H9 (cell line): ENCODE results near the gene CCDC91. TPM values are rescaled to one million over a fixed set of nuclear protein-coding genes. Genes with fewer than 3 reads are reported as not detected.

Experiments
- DNase-seq: peaks from one replicate; pipeline ENCODE4 v3.0.0-alpha.2; 2017
- H2AFZ ChIP-seq: one replicate; pipeline ENCODE4 v1.6.1; 2013; ENCODE audit warnings: mild to moderate bottlenecking, low read length, control low read depth, moderate library complexity
- H2AK5ac ChIP-seq: 2 replicates; pipeline ENCODE4 v1.6.1; 2013; ENCODE audit warnings: low read length, control low read depth, mixed read lengths; ENCODE audit not compliant: insufficient read length
- H2BK120ac ChIP-seq: one replicate; pipeline ENCODE4 v1.6.1; 2013; ENCODE audit warnings: low read depth, mild to moderate bottlenecking, low read length, control low read depth, inconsistent platforms; ENCODE audit not compliant: poor library complexity, severe bottlenecking
- H2BK12ac ChIP-seq: 2 replicates; pipeline ENCODE4 v1.6.1; 2013; ENCODE audit warnings: low read length, control low read depth, mixed read lengths, low read depth; ENCODE audit not compliant: insufficient read length
- H2BK15ac ChIP-seq: 2 replicates; pipeline ENCODE4 v1.6.1; 2013; ENCODE audit warnings: low read depth, low read length, control low read depth
- H2BK20ac ChIP-seq: one replicate; pipeline ENCODE4 v1.6.1; 2013; ENCODE audit warnings: low read depth, mild to moderate bottlenecking, low read length, control low read depth, inconsistent platforms; ENCODE audit not compliant: poor library complexity, severe bottlenecking
- H2BK5ac ChIP-seq: 2 replicates; pipeline ENCODE4 v1.6.1; 2013; ENCODE audit warnings: low read length, control low read depth, mixed read lengths; ENCODE audit not compliant: insufficient read length
- H3K14ac ChIP-seq: 2 replicates; pipeline ENCODE4 v1.6.1; 2013; ENCODE audit warnings: low read length, control low read depth; ENCODE audit not compliant: insufficient read depth
- H3K18ac ChIP-seq: 2 replicates; pipeline ENCODE4 v1.6.1; 2013; ENCODE audit warnings: low read depth, mild to moderate bottlenecking, mixed read lengths, low read length, control low read depth; ENCODE audit not compliant: insufficient read length
- H3K23ac ChIP-seq: 2 replicates; pipeline ENCODE4 v1.6.1; 2013; ENCODE audit warnings: low read length, control low read depth, mixed read lengths, low read depth; ENCODE audit not compliant: insufficient read length
- H3K23me2 ChIP-seq: 2 replicates; pipeline ENCODE4 v1.6.1; 2013; ENCODE audit warnings: low read depth, mild to moderate bottlenecking, mixed read lengths, low read length, control low read depth; ENCODE audit not compliant: insufficient read length, poor library complexity, severe bottlenecking
- H3K27ac ChIP-seq: 2 replicates; pipeline ENCODE4 v1.5.1; 2013; ENCODE audit warnings: low read length, control low read depth, mixed read lengths, low read depth; ENCODE audit not compliant: insufficient read length
- H3K27me3 ChIP-seq: 2 replicates; pipeline ENCODE4 v1.6.1; 2013; ENCODE audit warnings: low read length, control low read depth, inconsistent platforms; ENCODE audit not compliant: insufficient read depth
- H3K4ac ChIP-seq: 2 replicates; pipeline ENCODE4 v1.6.1; 2013; ENCODE audit warnings: low read depth, mild to moderate bottlenecking, control low read depth, inconsistent platforms, low read length, moderate library complexity
- H3K4me1 ChIP-seq: 2 replicates; pipeline ENCODE4 v1.6.1; 2013; ENCODE audit warnings: low read length, control low read depth, inconsistent platforms; ENCODE audit not compliant: insufficient read depth
- H3K4me2 ChIP-seq: 2 replicates; pipeline ENCODE4 v1.6.1; 2013; ENCODE audit warnings: low read length, control low read depth, mixed read lengths; ENCODE audit not compliant: insufficient read length, insufficient read depth
- H3K56ac ChIP-seq: 2 replicates; pipeline ENCODE4 v1.6.1; 2013; ENCODE audit warnings: low read depth, mild to moderate bottlenecking, mixed read lengths, low read length, control low read depth; ENCODE audit not compliant: insufficient read length
- H3K79me1 ChIP-seq: 2 replicates; pipeline ENCODE4 v1.6.1; 2013; ENCODE audit warnings: low read depth, mild to moderate bottlenecking, moderate library complexity, low read length, control low read depth, inconsistent platforms; ENCODE audit not compliant: insufficient read depth, poor library complexity, severe bottlenecking
- H3K79me2 ChIP-seq: 2 replicates; pipeline ENCODE4 v1.6.1; 2013; ENCODE audit warnings: low read length, control low read depth, inconsistent platforms; ENCODE audit not compliant: insufficient read depth
- H3K9ac ChIP-seq: 2 replicates; pipeline ENCODE4 v1.6.1; 2013; ENCODE audit warnings: low read length, control low read depth, mixed read lengths; ENCODE audit not compliant: insufficient read length; ENCODE audit errors: extremely low read depth
- H3K9me3 ChIP-seq: one replicate; pipeline ENCODE4 v1.6.1; 2013; ENCODE audit warnings: low read depth, low read length, inconsistent platforms; ENCODE audit not compliant: control insufficient read depth
- H3T11ph ChIP-seq: one replicate; pipeline ENCODE4 v1.6.1; 2013; ENCODE audit warnings: mild to moderate bottlenecking, low read length, control low read depth, inconsistent platforms
- H4K20me1 ChIP-seq: one replicate; pipeline ENCODE4 v1.6.1; 2013; ENCODE audit not compliant: control insufficient read depth, insufficient read length, insufficient read depth
- H4K5ac ChIP-seq: 2 replicates; pipeline ENCODE4 v1.6.1; 2013; ENCODE audit warnings: low read depth, mild to moderate bottlenecking, mixed read lengths, low read length, control low read depth; ENCODE audit not compliant: insufficient read length
- H4K8ac ChIP-seq: replicated peaks from 2 replicates; pipeline ENCODE4 v1.6.1; 2013; ENCODE audit warnings: low read length, control low read depth, mixed read lengths, low read depth; ENCODE audit not compliant: insufficient read length
- H4K91ac ChIP-seq: 2 replicates; pipeline ENCODE4 v1.6.1; 2013; ENCODE audit warnings: low read depth, mild to moderate bottlenecking, moderate library complexity, mixed read lengths, low read length, control low read depth; ENCODE audit not compliant: insufficient read length
- H3K27ac Mint-ChIP-seq, 3 experiments: 2 replicates in 2 of 3; 3 replicates in 1 of 3; pipeline ENCODE4 v1.8.0; 2020 to 2021; ENCODE audit warnings: mixed read lengths in 3 of 3, mild to moderate bottlenecking in 1 of 3, moderate library complexity in 1 of 3
- H3K27me3 Mint-ChIP-seq: 2 replicates; pipeline ENCODE4 v1.8.0; 2021; ENCODE audit warnings: low read depth, mild to moderate bottlenecking, moderate library complexity, mixed read lengths
- H3K36me3 Mint-ChIP-seq, 3 experiments: 2 replicates in 2 of 3; 3 replicates in 1 of 3; pipeline ENCODE4 v1.8.0; 2020 to 2021; ENCODE audit warnings: low read depth in 3 of 3, mixed read lengths in 3 of 3; ENCODE audit not compliant: insufficient read depth in 1 of 3
- H3K4me1 Mint-ChIP-seq, 2 experiments: 2 replicates each; pipeline ENCODE4 v1.8.0; 2020; ENCODE audit warnings: mixed read lengths in 2 of 2
- H3K4me3 Mint-ChIP-seq, 2 experiments: 2 replicates in 1 of 2; 3 replicates in 1 of 2; pipeline ENCODE4 v1.8.0; 2020 to 2021; ENCODE audit warnings: mild to moderate bottlenecking in 2 of 2, mixed read lengths in 2 of 2, moderate library complexity in 1 of 2
- H3K9me3 Mint-ChIP-seq, 2 experiments: 2 replicates in 1 of 2; 3 replicates in 1 of 2; pipeline ENCODE4 v1.8.0; 2020; ENCODE audit warnings: mild to moderate bottlenecking in 2 of 2, mixed read lengths in 2 of 2, moderate library complexity in 1 of 2
- CTCF ChIP-seq: fragments of 200-600 bp; sonication (generic); conservative IDR thresholded peaks from 3 replicates; pipeline ENCODE4 v1.8.0; 2021; ENCODE audit warnings: antibody characterized with exemption, mild to moderate bottlenecking
- WGBS: extraction: QIAGEN DNeasy Blood & Tissue Kit; methylation state at CpG from one replicate; pipeline ENCODE4 v1.1.7; 2013; ENCODE audit warnings: missing lambda C conversion rate, low lambda C conversion rate, mixed read lengths; ENCODE audit not compliant: insufficient read length; ENCODE audit errors: extremely low coverage; 5-methylcytosine and 5-hydroxymethylcytosine counted together
- total RNA-seq: library from RNA; stranded (reverse); gene quantifications from 2 replicates; pipeline ENCODE4 v1.2.1, GENCODE V29; 2021

The CCDC91 gene
- total RNA-seq, 1 experiment from 2014 or later = 22.7 TPM

- no peaks in the 10 kb centered on the region for H3K36me3 Mint-ChIP-seq
- no peak overlapping the region for H3K4me2 ChIP-seq
- no peak overlapping the region for H2BK12ac ChIP-seq
- no peak overlapping the region for H4K91ac ChIP-seq
- no peak overlapping the region for H3K27ac ChIP-seq
- H2BK5ac ChIP-seq = no peak overlapping the region
- H3K4me3 Mint-ChIP-seq = no peak overlapping the region
- WGBS = no CpG with 5 or more reads among the region's 4 CpGs
- H3K27me3 Mint-ChIP-seq = peaks cover 3% of the 10 kb centered on the region; the same call in 1 of the 2 replicates
- H2AFZ ChIP-seq = no peak overlapping the region
- no peaks in the 10 kb centered on the region; a peak in 1 of 5 replicates for H3K9me3 Mint-ChIP-seq
- H2BK20ac ChIP-seq = no peak overlapping the region
- H3K14ac ChIP-seq = no peak overlapping the region
- H3K18ac ChIP-seq = no peak overlapping the region
- H3K27ac Mint-ChIP-seq = no peak overlapping the region
- H2AK5ac ChIP-seq = no peak overlapping the region
- no peak overlapping the region for H3K4ac ChIP-seq
- H2BK15ac ChIP-seq = no peak overlapping the region
- H3K9me3 ChIP-seq = no peaks in the 10 kb centered on the region
- no peak overlapping the region for H3K56ac ChIP-seq
- no peak for TF ChIP-seq CTCF
- H3K79me1 ChIP-seq = no peaks in the 10 kb centered on the region
- DNase-seq = no peak
- no peaks in the 10 kb centered on the region for H3K23me2 ChIP-seq
- no peak overlapping the region for H2BK120ac ChIP-seq
- H3K4me1 Mint-ChIP-seq = no peaks in the 10 kb centered on the region; a peak in 1 of 4 replicates
- H3K79me2 ChIP-seq = no peaks in the 10 kb centered on the region
- H4K20me1 ChIP-seq = no peaks in the 10 kb centered on the region
- no peaks in the 10 kb centered on the region for H3K27me3 ChIP-seq
- no peak overlapping the region for H3T11ph ChIP-seq
- H3K23ac ChIP-seq = no peak overlapping the region
- H3K9ac ChIP-seq = no peak overlapping the region
- H4K8ac ChIP-seq = no peak overlapping the region
- no peak overlapping the region for H4K5ac ChIP-seq
- H3K4me1 ChIP-seq = no peaks in the 10 kb centered on the region
Observed at GRCh38 chr12:28145216-28145615, 45.0 kb upstream of the CCDC91 start.
